ENCODE data around the gene CLTCL1.

Gene CLTCL1

GRCh38 chr22:19130959-19131684 is 160.4 kb downstream of the CLTCL1 start, which contains the start of gene TSSK2:
Gene TSSK2 (plus strand): TSS chr22:19131308. CDS start chr22:19131400, 92 bp downstream.
- H3K27ac ChIP-seq (ENCODE audit: low read depth, low read length), result no peak within 1 kb of the TSS
- H3K4me3 ChIP-seq (ENCODE audit: low read depth in 1 of 2, low read length in 2 of 2), result no peak within 1 kb of the TSS
- H3K4me1 ChIP-seq (ENCODE audit: insufficient read depth, low read length), result no peaks in the 10 kb centered on the region
- peaks cover 29% of the 10 kb centered on the region for H3K36me3 ChIP-seq (ENCODE audit: insufficient read depth, low read length)
- no peak within 1 kb of the TSS for H3K9ac ChIP-seq (ENCODE audit: low read length)
- H3K27me3 ChIP-seq (ENCODE audit: control insufficient read depth in 1 of 2, insufficient read depth in 2 of 2, low read length in 2 of 2), result no peaks in the 10 kb centered on the region
- no peaks in the 10 kb centered on the region for H3K9me3 ChIP-seq (ENCODE audit: low read length)

- H3K4me3 ChIP-seq (ENCODE audit: low read depth in 1 of 2, low read length in 2 of 2), result no peak overlapping the region
- no peaks in the 10 kb centered on the region for H3K27me3 ChIP-seq (ENCODE audit: control insufficient read depth in 1 of 2, insufficient read depth in 2 of 2, low read length in 2 of 2)
- H3K9ac ChIP-seq (ENCODE audit: low read length), result no peak overlapping the region
- H3K4me1 ChIP-seq (ENCODE audit: insufficient read depth, low read length), result no peaks in the 10 kb centered on the region
- no peak overlapping the region for H3K27ac ChIP-seq (ENCODE audit: low read depth, low read length)
- no peaks in the 10 kb centered on the region for H3K9me3 ChIP-seq (ENCODE audit: low read length)
- peaks cover 21% of the 10 kb centered on the region for H3K36me3 ChIP-seq (ENCODE audit: insufficient read depth, low read length)
Observed at GRCh38 chr22:19129871-19130270, 161.6 kb downstream of the CLTCL1 start.
